Neural progenitor cell (in vitro differentiated cells): ENCODE data around the gene ZNF576.

ENCODE experiments used
- EZH2 ChIP-seq: fragments of 200-600 bp; sonication (generic); IDR thresholded peaks from 2 replicates; pipeline ENCODE4 v1.6.1; 2017; ENCODE audit warnings: antibody characterized with exemption, mild to moderate bottlenecking, moderate library complexity
- EZH2phosphoT487 ChIP-seq: fragments of 200-600 bp; sonication (generic); IDR thresholded peaks from 2 replicates; pipeline ENCODE4 v1.6.1; 2017; ENCODE audit warnings: antibody characterized with exemption
- TF ChIP-seq, protein P1 (sequence below): fragments of 200-600 bp; sonication (generic); IDR thresholded peaks from 2 replicates; pipeline ENCODE4 v1.5.1; 2017; ENCODE audit warnings: antibody characterized with exemption, mild to moderate bottlenecking

GRCh38 chr19:43611788-43612187 lies 15.4 kb downstream of the ZNF576 start, which contains the start of gene SRRM5:
- TF ChIP-seq, protein P1, sequence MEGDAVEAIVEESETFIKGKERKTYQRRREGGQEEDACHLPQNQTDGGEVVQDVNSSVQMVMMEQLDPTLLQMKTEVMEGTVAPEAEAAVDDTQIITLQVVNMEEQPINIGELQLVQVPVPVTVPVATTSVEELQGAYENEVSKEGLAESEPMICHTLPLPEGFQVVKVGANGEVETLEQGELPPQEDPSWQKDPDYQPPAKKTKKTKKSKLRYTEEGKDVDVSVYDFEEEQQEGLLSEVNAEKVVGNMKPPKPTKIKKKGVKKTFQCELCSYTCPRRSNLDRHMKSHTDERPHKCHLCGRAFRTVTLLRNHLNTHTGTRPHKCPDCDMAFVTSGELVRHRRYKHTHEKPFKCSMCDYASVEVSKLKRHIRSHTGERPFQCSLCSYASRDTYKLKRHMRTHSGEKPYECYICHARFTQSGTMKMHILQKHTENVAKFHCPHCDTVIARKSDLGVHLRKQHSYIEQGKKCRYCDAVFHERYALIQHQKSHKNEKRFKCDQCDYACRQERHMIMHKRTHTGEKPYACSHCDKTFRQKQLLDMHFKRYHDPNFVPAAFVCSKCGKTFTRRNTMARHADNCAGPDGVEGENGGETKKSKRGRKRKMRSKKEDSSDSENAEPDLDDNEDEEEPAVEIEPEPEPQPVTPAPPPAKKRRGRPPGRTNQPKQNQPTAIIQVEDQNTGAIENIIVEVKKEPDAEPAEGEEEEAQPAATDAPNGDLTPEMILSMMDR = no peak
- no peak for TF ChIP-seq EZH2phosphoT487
- no peak for TF ChIP-seq EZH2
